ENCODE measurements around the gene LRRC4B.

The LRRC4B gene

DNA sequence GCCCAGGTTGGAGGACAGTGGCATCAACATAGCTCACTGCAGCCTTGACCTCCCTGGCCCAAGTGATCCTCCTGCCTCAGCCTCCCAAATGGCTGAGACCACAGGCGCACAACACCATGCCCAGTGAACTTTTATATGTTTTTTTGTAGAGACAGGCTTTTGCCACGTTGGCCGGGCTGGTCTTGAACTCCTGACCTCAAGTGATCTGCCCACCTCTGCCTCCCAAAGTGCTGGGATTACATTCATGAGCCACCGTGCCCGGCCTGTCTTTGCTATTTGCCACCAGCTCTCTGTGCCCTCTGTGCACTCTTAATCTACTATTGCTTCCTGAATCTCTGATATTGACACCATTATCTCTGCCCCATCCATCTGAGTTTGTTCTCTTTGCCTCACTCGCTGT lies 34.3 kb upstream of the LRRC4B start:
- TF ChIP-seq CEBPB (IDR thresholded peaks at IDR 0.05) = no peak
- TF ChIP-seq, protein P1, sequence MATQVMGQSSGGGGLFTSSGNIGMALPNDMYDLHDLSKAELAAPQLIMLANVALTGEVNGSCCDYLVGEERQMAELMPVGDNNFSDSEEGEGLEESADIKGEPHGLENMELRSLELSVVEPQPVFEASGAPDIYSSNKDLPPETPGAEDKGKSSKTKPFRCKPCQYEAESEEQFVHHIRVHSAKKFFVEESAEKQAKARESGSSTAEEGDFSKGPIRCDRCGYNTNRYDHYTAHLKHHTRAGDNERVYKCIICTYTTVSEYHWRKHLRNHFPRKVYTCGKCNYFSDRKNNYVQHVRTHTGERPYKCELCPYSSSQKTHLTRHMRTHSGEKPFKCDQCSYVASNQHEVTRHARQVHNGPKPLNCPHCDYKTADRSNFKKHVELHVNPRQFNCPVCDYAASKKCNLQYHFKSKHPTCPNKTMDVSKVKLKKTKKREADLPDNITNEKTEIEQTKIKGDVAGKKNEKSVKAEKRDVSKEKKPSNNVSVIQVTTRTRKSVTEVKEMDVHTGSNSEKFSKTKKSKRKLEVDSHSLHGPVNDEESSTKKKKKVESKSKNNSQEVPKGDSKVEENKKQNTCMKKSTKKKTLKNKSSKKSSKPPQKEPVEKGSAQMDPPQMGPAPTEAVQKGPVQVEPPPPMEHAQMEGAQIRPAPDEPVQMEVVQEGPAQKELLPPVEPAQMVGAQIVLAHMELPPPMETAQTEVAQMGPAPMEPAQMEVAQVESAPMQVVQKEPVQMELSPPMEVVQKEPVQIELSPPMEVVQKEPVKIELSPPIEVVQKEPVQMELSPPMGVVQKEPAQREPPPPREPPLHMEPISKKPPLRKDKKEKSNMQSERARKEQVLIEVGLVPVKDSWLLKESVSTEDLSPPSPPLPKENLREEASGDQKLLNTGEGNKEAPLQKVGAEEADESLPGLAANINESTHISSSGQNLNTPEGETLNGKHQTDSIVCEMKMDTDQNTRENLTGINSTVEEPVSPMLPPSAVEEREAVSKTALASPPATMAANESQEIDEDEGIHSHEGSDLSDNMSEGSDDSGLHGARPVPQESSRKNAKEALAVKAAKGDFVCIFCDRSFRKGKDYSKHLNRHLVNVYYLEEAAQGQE (IDR thresholded peaks at IDR 0.05; ENCODE audit: low read depth) = no peak
- no peak for TF ChIP-seq EP300 (IDR thresholded peaks at IDR 0.05; ENCODE audit: borderline replicate concordance)
- TF ChIP-seq, protein P2, sequence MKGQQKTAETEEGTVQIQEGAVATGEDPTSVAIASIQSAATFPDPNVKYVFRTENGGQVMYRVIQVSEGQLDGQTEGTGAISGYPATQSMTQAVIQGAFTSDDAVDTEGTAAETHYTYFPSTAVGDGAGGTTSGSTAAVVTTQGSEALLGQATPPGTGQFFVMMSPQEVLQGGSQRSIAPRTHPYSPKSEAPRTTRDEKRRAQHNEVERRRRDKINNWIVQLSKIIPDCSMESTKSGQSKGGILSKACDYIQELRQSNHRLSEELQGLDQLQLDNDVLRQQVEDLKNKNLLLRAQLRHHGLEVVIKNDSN (IDR thresholded peaks at IDR 0.05) = no peak
- no peak for TF ChIP-seq TCF12 (IDR thresholded peaks at IDR 0.05; ENCODE audit: low read depth)
- no peak for TF ChIP-seq NFIC (IDR thresholded peaks at IDR 0.05)
- no peak for TF ChIP-seq TAF1 (IDR thresholded peaks at IDR 0.05; ENCODE audit: low read depth)
- TF ChIP-seq MAX (IDR thresholded peaks at IDR 0.05) = no peak
- no peak for TF ChIP-seq ZBTB7A (IDR thresholded peaks at IDR 0.05; ENCODE audit: low read depth)
- no peak for TF ChIP-seq TEAD4 (IDR thresholded peaks at IDR 0.05)
- TF ChIP-seq RAD21 (IDR thresholded peaks at IDR 0.05; ENCODE audit: low read depth) = no peak
- TF ChIP-seq CREB1 (IDR thresholded peaks at IDR 0.05; ENCODE audit: low read depth) = no peak
- no peak for TF ChIP-seq YY1 (IDR thresholded peaks at IDR 0.05; ENCODE audit: low read depth)
- TF ChIP-seq FOXM1 (IDR thresholded peaks at IDR 0.05; ENCODE audit: borderline replicate concordance, low read depth) = no peak
- no peak for TF ChIP-seq EGR1 (IDR thresholded peaks at IDR 0.05)

DNA sequence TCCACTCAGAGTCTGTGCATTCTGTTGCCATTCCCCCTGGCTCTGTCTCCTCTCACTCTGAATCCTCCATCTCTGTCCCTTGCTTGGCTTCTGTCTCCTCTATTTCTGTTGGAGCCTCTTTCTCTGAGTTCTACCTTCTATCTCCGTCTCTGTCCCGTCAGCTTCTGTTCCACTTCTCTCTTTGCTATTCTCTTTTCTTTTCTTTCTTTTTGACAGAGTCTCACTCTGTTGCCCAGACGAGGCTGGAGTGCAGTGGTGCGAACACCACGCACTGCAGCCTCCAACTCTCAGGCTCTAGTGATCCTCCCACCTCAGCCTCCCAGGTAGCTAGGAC lies 33.8 kb upstream of the LRRC4B start:
- TF ChIP-seq EGR1 (IDR thresholded peaks at IDR 0.05) (no peak), TCF12 (IDR thresholded peaks at IDR 0.05; ENCODE audit: low read depth) (no peak), NFIC (IDR thresholded peaks at IDR 0.05) (no peak), CEBPB (IDR thresholded peaks at IDR 0.05) (no peak)

DNA sequence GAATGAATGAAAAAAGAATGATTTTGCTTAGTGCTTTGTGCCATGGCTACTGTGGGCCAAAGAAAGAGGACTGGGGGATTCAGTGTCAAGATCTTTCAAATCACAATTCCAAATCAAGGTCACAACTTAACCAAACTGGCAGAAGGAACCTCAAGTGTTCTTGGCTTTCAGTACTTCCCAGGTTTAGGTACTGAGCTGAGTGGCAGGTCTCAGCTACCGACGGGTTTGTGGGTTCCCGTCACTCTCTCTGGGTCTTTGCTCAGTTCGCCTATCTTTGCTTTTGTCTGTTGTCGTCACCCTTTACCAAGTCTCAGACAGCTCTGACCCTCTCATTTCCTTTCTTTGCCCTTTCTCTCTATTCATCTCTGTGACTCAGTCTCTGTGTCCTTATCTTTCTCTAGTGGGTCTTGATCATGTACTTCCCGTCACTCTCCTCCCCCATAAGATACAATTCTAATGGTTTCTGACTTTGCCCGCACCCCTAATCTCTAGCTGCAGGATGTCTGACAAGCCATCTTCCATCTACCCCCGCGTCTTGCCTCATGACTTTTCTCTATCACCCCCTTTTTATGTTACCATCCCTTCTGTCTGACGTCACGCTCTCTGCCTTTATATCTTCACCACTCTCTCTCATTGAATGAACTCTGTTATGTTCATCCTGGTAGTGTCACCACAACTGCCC lies 33.3 kb upstream of the LRRC4B start:
- TF ChIP-seq EP300 (IDR thresholded peaks at IDR 0.05; ENCODE audit: borderline replicate concordance) (no peak), YY1 (IDR thresholded peaks at IDR 0.05; ENCODE audit: low read depth) (no peak), EGR1 (IDR thresholded peaks at IDR 0.05) (no peak), CREB1 (IDR thresholded peaks at IDR 0.05; ENCODE audit: low read depth) (no peak)

- TF ChIP-seq FOXM1 (IDR thresholded peaks at IDR 0.05; ENCODE audit: borderline replicate concordance, low read depth) = no peak
- no peak for TF ChIP-seq ZBTB7A (IDR thresholded peaks at IDR 0.05; ENCODE audit: low read depth)
- TF ChIP-seq EGR1 (IDR thresholded peaks at IDR 0.05) = no peak
- no peak for TF ChIP-seq TEAD4 (IDR thresholded peaks at IDR 0.05)
- TF ChIP-seq TCF12 (IDR thresholded peaks at IDR 0.05; ENCODE audit: low read depth) = no peak
- TF ChIP-seq, protein P1 (IDR thresholded peaks at IDR 0.05; ENCODE audit: low read depth) = no peak
- no peak for TF ChIP-seq EP300 (IDR thresholded peaks at IDR 0.05; ENCODE audit: borderline replicate concordance)
- TF ChIP-seq RAD21 (IDR thresholded peaks at IDR 0.05; ENCODE audit: low read depth) = no peak
- TF ChIP-seq YY1 (IDR thresholded peaks at IDR 0.05; ENCODE audit: low read depth) = no peak
- TF ChIP-seq CREB1 (IDR thresholded peaks at IDR 0.05; ENCODE audit: low read depth) = no peak
- TF ChIP-seq NFIC (IDR thresholded peaks at IDR 0.05) = no peak
- TF ChIP-seq MAX (IDR thresholded peaks at IDR 0.05) = no peak
- TF ChIP-seq TAF1 (IDR thresholded peaks at IDR 0.05; ENCODE audit: low read depth) = no peak
- TF ChIP-seq, protein P2 (IDR thresholded peaks at IDR 0.05) = no peak
- TF ChIP-seq CEBPB (IDR thresholded peaks at IDR 0.05) = no peak
Observed at GRCh38 chr19:50599427-50599826, 31.2 kb upstream of the LRRC4B start.

DNA sequence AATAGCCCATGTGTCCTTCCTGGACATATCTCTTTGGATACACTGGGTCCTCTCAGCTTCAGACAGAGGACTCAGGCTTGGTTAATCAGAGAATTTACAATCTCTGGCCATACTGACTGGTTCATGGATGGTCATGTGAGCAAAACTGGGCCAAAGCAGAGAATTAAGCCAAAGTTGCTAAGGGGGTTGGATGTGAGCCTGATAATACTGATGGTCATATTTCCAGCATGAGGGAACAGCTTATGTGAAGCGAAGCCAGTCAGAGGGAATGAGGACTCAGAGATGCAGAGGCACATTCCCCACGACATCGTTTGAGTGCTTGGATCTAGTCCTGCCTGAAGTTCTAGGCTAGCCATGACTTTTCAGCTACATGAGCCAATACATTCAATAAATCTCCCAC lies 22.0 kb upstream of the LRRC4B start:
- TF ChIP-seq ZBTB7A (IDR thresholded peaks at IDR 0.05; ENCODE audit: low read depth) = no peak

- TF ChIP-seq, protein P2 (IDR thresholded peaks at IDR 0.05) = no peak
- no peak for TF ChIP-seq YY1 (IDR thresholded peaks at IDR 0.05; ENCODE audit: low read depth)
- no peak for TF ChIP-seq RAD21 (IDR thresholded peaks at IDR 0.05; ENCODE audit: low read depth)
- no peak for TF ChIP-seq EP300 (IDR thresholded peaks at IDR 0.05; ENCODE audit: borderline replicate concordance)
- no peak for TF ChIP-seq FOXM1 (IDR thresholded peaks at IDR 0.05; ENCODE audit: borderline replicate concordance, low read depth)
- no peak for TF ChIP-seq CREB1 (IDR thresholded peaks at IDR 0.05; ENCODE audit: low read depth)
- TF ChIP-seq EGR1 (IDR thresholded peaks at IDR 0.05) = no peak
- TF ChIP-seq TEAD4 (IDR thresholded peaks at IDR 0.05) = no peak
- TF ChIP-seq NFIC (IDR thresholded peaks at IDR 0.05) = no peak
- no peak for TF ChIP-seq CEBPB (IDR thresholded peaks at IDR 0.05)
- TF ChIP-seq ZBTB7A (IDR thresholded peaks at IDR 0.05; ENCODE audit: low read depth) = no peak
Observed at GRCh38 chr19:50580970-50581634, 12.9 kb upstream of the LRRC4B start.
